OCI-LY1 (cell line): Measurements from ENCODE around the gene SSUH2.
"Not testable (repeated sequence)": the region's sequence is repeated elsewhere in the genome, so short reads cannot be mapped to it uniquely, and the experiment has no call there.

ENCODE experiments used
- EZH2 ChIP-seq: fragments of 200-600 bp; sonication (generic), shearing (Covaris generic); IDR thresholded peaks from 2 replicates; pipeline ENCODE4 v1.8.0; 2017; ENCODE audit warnings: borderline replicate concordance, mixed run types, mild to moderate bottlenecking, antibody characterized with exemption, low read length, moderate library complexity, mixed read lengths
- TF ChIP-seq, protein P1 (sequence below): fragments of 200-600 bp; sonication (generic), shearing (Covaris generic); IDR thresholded peaks from 2 replicates; pipeline ENCODE4 v1.5.1; 2017; ENCODE audit warnings: mild to moderate bottlenecking, antibody characterized with exemption, low read length, moderate library complexity, mixed read lengths

DNA sequence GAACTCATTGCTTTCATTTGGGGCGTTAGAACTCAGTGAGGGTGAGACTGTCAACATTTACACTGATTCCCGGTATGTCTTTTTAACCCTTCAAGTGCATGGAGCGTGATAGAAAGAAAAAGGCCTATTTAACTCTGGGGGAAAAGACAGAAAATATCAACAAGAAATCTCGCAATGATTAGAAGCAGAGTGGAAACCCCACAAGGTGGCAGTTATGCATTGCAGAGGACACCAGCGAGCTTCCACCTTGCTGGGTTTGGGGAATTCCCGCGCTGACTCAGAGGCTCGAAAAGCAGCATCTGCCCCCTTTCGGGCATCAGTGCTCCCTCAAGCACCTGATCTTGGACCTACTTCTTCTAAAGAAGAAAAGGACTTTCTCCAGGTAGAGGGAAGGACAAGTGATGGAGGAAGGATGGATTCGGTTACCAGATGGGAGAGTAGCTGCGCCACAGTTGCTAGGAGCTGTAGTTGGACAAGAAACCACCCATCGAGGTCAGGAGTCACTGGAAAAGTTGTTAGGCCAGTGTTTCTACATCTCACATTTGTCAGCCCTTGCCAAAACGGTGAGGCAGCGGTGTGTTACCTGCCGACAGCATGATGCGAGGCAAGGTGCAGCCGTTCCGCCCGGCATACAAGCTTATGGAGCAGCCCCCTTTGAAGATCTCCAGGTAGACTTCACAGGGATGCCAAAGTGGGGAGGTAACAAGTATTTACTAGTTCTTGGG lies 38.4 kb upstream of the SSUH2 start:
- TF ChIP-seq, protein P1, sequence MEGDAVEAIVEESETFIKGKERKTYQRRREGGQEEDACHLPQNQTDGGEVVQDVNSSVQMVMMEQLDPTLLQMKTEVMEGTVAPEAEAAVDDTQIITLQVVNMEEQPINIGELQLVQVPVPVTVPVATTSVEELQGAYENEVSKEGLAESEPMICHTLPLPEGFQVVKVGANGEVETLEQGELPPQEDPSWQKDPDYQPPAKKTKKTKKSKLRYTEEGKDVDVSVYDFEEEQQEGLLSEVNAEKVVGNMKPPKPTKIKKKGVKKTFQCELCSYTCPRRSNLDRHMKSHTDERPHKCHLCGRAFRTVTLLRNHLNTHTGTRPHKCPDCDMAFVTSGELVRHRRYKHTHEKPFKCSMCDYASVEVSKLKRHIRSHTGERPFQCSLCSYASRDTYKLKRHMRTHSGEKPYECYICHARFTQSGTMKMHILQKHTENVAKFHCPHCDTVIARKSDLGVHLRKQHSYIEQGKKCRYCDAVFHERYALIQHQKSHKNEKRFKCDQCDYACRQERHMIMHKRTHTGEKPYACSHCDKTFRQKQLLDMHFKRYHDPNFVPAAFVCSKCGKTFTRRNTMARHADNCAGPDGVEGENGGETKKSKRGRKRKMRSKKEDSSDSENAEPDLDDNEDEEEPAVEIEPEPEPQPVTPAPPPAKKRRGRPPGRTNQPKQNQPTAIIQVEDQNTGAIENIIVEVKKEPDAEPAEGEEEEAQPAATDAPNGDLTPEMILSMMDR = peak; percentile 37; the same call in 1 of the 2 replicates
- TF ChIP-seq EZH2 = not testable (repeated sequence)
